ENCODE results near the gene RAD9B. TPM values are rescaled to one million over a fixed set of nuclear protein-coding genes. Genes with fewer than 3 reads are reported as not detected.

RAD9B gene
- total RNA-seq (2016; rRNA removed; fragmentation: Illumina TruSeq; extraction: Trizol) (0.38 TPM in 2 replicates), polyA plus RNA-seq (2011; rRNA removed) (0.05 and 0.10 TPM in 2 replicates), polyA minus RNA-seq (2011; rRNA and poly(A)+ RNA removed; ENCODE audit: low replicate concordance) (0.37 TPM in 1 of 2 replicates, not detected in the other), Bru-seq, nascent RNA (percentile 14 among the genes with signal in this experiment), BruChase-seq, experiment 1, labeled RNA remaining after a 6-hour chase (percentile 11 among the genes with signal in this experiment), BruChase-seq, experiment 2, labeled RNA remaining after a 2-hour chase (percentile 14 among the genes with signal in this experiment)
- 0.44 TPM in 1 of 2 replicates, not detected in the other for total RNA-seq (2016; cell fraction: cytosol; rRNA removed; fragmentation: Illumina TruSeq; extraction: Trizol; ENCODE audit: low read depth)
- 0.27 and 0.28 TPM in 2 replicates for total RNA-seq (2016; cell fraction: insoluble cytoplasmic fraction; rRNA removed; fragmentation: Illumina TruSeq; extraction: Trizol)
- 0.19 TPM in 1 of 2 replicates, not detected in the other for total RNA-seq (2016; cell fraction: membrane; rRNA removed; fragmentation: Illumina TruSeq; extraction: Trizol)
- not detected in 2 replicates for total RNA-seq (2016; cell fraction: nucleus; rRNA removed; fragmentation: Illumina TruSeq; extraction: Trizol)
- 0.03 and 0.04 TPM in 2 replicates for polyA plus RNA-seq (2011; cell fraction: cytosol; rRNA removed)
- 0.09 TPM in 1 of 2 replicates, not detected in the other for polyA plus RNA-seq (2011; cell fraction: nucleus; rRNA removed)
- polyA plus RNA-seq (2012) = 0.12 and 0.27 TPM in 2 replicates
- polyA plus RNA-seq (2016; cell fraction: cytosol; fragmentation: Illumina TruSeq; extraction: Trizol; ENCODE audit: low read depth) = 0.06 TPM in 1 of 2 replicates, not detected in the other
- 0.16 and 0.24 TPM in 2 replicates for polyA plus RNA-seq (2016; cell fraction: insoluble cytoplasmic fraction; fragmentation: Illumina TruSeq; extraction: Trizol; ENCODE audit: low read depth)
- 0.07 and 0.17 TPM in 2 replicates for polyA plus RNA-seq (2016; cell fraction: membrane; fragmentation: Illumina TruSeq; extraction: Trizol; ENCODE audit: low read depth)
- polyA plus RNA-seq (2016; cell fraction: nucleus; fragmentation: Illumina TruSeq; extraction: Trizol; ENCODE audit: insufficient read depth, low read depth) = 0.25 TPM in 1 of 2 replicates, not detected in the other
- polyA minus RNA-seq (2011; cell fraction: cytosol; rRNA and poly(A)+ RNA removed) = not detected in 2 replicates
- 0.12 and 0.26 TPM in 2 replicates for polyA minus RNA-seq (2011; cell fraction: nucleus; rRNA and poly(A)+ RNA removed)
- long read RNA-seq, experiment 1 = 0 reads
- long read RNA-seq, experiment 2 = 0 reads

DNA sequence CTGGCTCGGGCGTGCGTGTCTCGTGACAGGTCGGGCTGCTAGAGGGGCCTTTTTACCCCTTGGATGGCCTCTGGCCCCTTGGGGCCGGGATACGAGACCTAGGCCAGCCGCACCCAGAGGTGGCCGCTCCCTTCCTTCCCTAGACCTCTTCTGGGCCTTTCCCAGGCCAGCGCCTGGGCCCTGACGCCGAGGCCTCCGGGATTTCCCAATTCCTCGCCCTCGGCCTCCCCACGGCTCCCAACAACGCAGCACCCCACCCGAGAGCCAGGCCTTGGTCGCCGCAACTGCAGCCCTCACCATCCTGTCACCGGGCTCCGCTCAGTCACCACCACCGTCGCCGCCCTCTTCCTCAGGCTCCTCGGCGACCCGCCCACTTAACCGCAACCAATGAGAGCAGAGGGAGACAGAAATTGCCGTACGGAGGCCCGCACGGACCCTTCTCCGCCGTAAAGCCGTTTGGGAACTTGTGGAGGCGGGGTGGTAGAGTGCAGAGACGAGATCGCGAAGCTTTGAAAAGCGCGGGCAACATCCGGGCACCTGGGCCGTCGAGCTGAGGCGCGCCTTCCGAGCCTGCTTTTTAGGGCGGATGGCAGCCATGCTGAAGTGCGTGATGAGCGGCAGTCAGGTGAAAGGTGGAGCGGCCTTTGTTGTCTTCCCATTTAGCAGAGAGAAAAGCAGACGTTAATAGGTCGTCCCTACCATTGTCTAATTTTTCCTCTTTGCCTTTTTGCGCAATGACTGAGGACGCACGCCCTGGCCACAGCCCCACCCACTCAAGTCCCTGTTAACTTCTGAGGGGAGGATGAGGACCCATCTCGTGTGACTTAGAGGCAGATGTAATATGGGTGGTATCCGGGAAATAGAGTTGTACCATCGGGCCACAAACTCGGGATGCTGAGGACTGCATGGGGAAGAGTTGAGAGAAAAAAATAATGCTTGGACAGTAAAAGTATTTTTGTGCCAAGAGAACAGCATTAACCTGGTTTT is at the start of gene RAD9B, which contains the start of gene VPS29:
RAD9B (plus strand) TSS at position 580 of the 987 bp plus-strand sequence; CDS start at position 587, 7 bp downstream.
VPS29 (minus strand) TSS at position 360 of the 987 bp plus-strand sequence; CDS start at position 300, 60 bp downstream.
- Histone ChIP-seq H3K27me3 (ENCODE audit: control insufficient read depth in 1 of 2, insufficient read depth in 2 of 2, low read length in 2 of 2) (peaks cover 0 to 3% of the 10 kb centered on the region in 2 experiments; a peak in 1 of 5 replicates), H3K4me3 (replicated peaks in 1 of 3; ENCODE audit: insufficient read depth in 1 of 3, low read depth in 2 of 3, low read length in 3 of 3) (peak within 1 kb of the TSS; percentile 84 to 95 (median 86)), H3K27ac (ENCODE audit: extremely low read length, insufficient read depth, low read length) (peak within 1 kb of the TSS; percentile 89), H3K4me2 (ENCODE audit: low read depth, low read length) (peak within 1 kb of the TSS; percentile 89), H3K9ac (ENCODE audit: insufficient read depth, low read depth, low read length) (peak within 1 kb of the TSS; percentile 92), H3K4me1 (ENCODE audit: insufficient read depth, low read length) (peaks cover 30% of the 10 kb centered on the region), H3K79me2 (ENCODE audit: insufficient read depth, low read length) (peaks cover 38% of the 10 kb centered on the region), H2AFZ (ENCODE audit: low read length) (peak within 1 kb of the TSS; percentile 85), H3K36me3 (replicated peaks in 1 of 2; ENCODE audit: control insufficient read depth in 1 of 2, insufficient read depth in 2 of 2, low read length in 2 of 2) (0 out of 5 replicates have a peak, but pooled peaks cover 0 to 3% of the 10 kb centered on the region in 2 experiments), H4K20me1 (ENCODE audit: insufficient read depth, low read length) (no peaks in the 10 kb centered on the region; the same call in none of the 2 replicates), H3K9me3 (ENCODE audit: low read length) (no peaks in the 10 kb centered on the region)
- WGBS (ENCODE audit: low lambda C conversion rate) = 47% methylated on average over 25 of the region's 61 CpGs
- peak; percentile 99 for ATAC-seq
- TSS peak; percentile 83 for BruUV-seq (replicated peaks)
- in situ Hi-C loops (cut with HindIII; ENCODE audit: extremely low pct_ligation_motif_present, low pct_unique_long_range_greater_than_20kb) = no loop called here
- FAIRE-seq = peak; percentile 42
- POLR2A ChIA-PET = interaction anchor here (1.1 to 3.8 kb wide), 5 partner anchors 21 to 378 kb away, joined by 3 to 36 read pairs (median 6); partner anchors contain the start of genes ARPC3, FAM216A, GPN3 and IFT81
- peak; percentile 94 for DNase-seq (ENCODE audit: low spot score)
- CTCF ChIA-PET (ENCODE audit: low intra/inter-chr PET ratio, low total read pairs) = no interaction called here
- intact Hi-C loops (cut with micrococcal nuclease; ENCODE audit: unreplicated experiment) = loop anchor here (5.0 kb wide), 1 partner anchor 50 kb away; the partner anchor contains the start of gene ARPC3
- TF ChIP-seq PAXIP1 (CRISPR knock-in tag; conservative IDR thresholded peaks at IDR 0.05) (peak; percentile 55), ZBTB21 (CRISPR knock-in tag; IDR thresholded peaks at IDR 0.05) (no peak), ARID2 (CRISPR knock-in tag; IDR thresholded peaks at IDR 0.05; ENCODE audit: borderline replicate concordance) (peak; percentile 96; the same call in 1 of the 2 replicates), FOXO4 (CRISPR knock-in tag; conservative IDR thresholded peaks at IDR 0.05) (no peak), ZNF746 (CRISPR knock-in tag; IDR thresholded peaks at IDR 0.05) (peak; percentile 48; the same call in 1 of the 2 replicates), ZFX (CRISPR knock-in tag; IDR thresholded peaks at IDR 0.05; ENCODE audit: low read depth) (peak; percentile 99), ATRX (CRISPR knock-in tag; IDR thresholded peaks at IDR 0.05; ENCODE audit: borderline replicate concordance) (no peak)
- TF ChIP-seq, protein P1, sequence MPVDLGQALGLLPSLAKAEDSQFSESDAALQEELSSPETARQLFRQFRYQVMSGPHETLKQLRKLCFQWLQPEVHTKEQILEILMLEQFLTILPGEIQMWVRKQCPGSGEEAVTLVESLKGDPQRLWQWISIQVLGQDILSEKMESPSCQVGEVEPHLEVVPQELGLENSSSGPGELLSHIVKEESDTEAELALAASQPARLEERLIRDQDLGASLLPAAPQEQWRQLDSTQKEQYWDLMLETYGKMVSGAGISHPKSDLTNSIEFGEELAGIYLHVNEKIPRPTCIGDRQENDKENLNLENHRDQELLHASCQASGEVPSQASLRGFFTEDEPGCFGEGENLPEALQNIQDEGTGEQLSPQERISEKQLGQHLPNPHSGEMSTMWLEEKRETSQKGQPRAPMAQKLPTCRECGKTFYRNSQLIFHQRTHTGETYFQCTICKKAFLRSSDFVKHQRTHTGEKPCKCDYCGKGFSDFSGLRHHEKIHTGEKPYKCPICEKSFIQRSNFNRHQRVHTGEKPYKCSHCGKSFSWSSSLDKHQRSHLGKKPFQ (CRISPR knock-in tag; IDR thresholded peaks at IDR 0.05; ENCODE audit: insufficient replicate concordance) = peak; percentile 87

All from HepG2 (cell line).